Mesothelial cell of epicardium (in vitro differentiated cells): Measurements from ENCODE around the gene RBM20. TPM values are rescaled to one million over a fixed set of nuclear protein-coding genes. Genes with fewer than 3 reads are reported as not detected.

Experiments
- DNase-seq, 2 experiments: peaks; one replicate each; pipeline ENCODE4 v3.0.0; 2021; ENCODE audit warnings: low spot score in 2 of 2; ENCODE audit not compliant: unreplicated experiment in 2 of 2
- H3K27ac Mint-ChIP-seq: 2 replicates; pipeline ENCODE4 v1.8.0; 2021; ENCODE audit warnings: mixed read lengths
- H3K27me3 Mint-ChIP-seq: 2 replicates; pipeline ENCODE4 v1.8.0; 2021; ENCODE audit warnings: low read depth, mixed read lengths
- H3K36me3 Mint-ChIP-seq: 2 replicates; pipeline ENCODE4 v1.8.0; 2021; ENCODE audit warnings: mixed read lengths
- H3K4me1 Mint-ChIP-seq: 2 replicates; pipeline ENCODE4 v1.8.0; 2021; ENCODE audit warnings: mixed read lengths
- H3K4me3 Mint-ChIP-seq: 2 replicates; pipeline ENCODE4 v1.8.0; 2021; ENCODE audit warnings: mild to moderate bottlenecking, moderate library complexity, mixed read lengths
- H3K9me3 Mint-ChIP-seq: 2 replicates; pipeline ENCODE4 v1.8.0; 2021; ENCODE audit warnings: mixed read lengths
- CTCF ChIP-seq: fragments of 200-600 bp; sonication (generic); IDR thresholded peaks from one replicate; pipeline ENCODE4 v1.5.0; 2021; ENCODE audit warnings: antibody characterized with exemption; ENCODE audit not compliant: unreplicated experiment
- total RNA-seq: library from RNA; stranded (reverse); gene quantifications from 3 replicates; pipeline ENCODE4 v1.2.1, GENCODE V29; 2021

Gene RBM20
- total RNA-seq, 1 donor from 2014 or later = 23.3 TPM

GRCh38 chr10:110686949-110687348 is 42.8 kb downstream of the RBM20 start:
- H3K36me3 Mint-ChIP-seq = peaks cover 16% of the 10 kb centered on the region
- H3K27me3 Mint-ChIP-seq = no peaks in the 10 kb centered on the region
- no peak overlapping the region for H3K27ac Mint-ChIP-seq
- DNase-seq = no peak
- peaks cover 16% of the 10 kb centered on the region for H3K9me3 Mint-ChIP-seq
- H3K4me3 Mint-ChIP-seq = no peak overlapping the region
- H3K4me1 Mint-ChIP-seq = peaks cover 13% of the 10 kb centered on the region
- TF ChIP-seq CTCF = no peak

GRCh38 chr10:110687400-110687799 is 43.3 kb downstream of the RBM20 start:
- Mint-ChIP-seq H3K4me1 (peaks cover 13% of the 10 kb centered on the region), H3K9me3 (peaks cover 20% of the 10 kb centered on the region), H3K36me3 (peaks cover 17% of the 10 kb centered on the region), H3K27me3 (no peaks in the 10 kb centered on the region), H3K27ac (no peak overlapping the region), H3K4me3 (no peak overlapping the region)
- no peak for DNase-seq
- no peak for TF ChIP-seq CTCF

GRCh38 chr10:110691139-110691538 is 47.0 kb downstream of the RBM20 start:
- TF ChIP-seq CTCF = no peak
- H3K27me3 Mint-ChIP-seq = no peaks in the 10 kb centered on the region
- peaks cover 31% of the 10 kb centered on the region for H3K9me3 Mint-ChIP-seq
- H3K27ac Mint-ChIP-seq = no peak overlapping the region
- H3K36me3 Mint-ChIP-seq = peaks cover 22% of the 10 kb centered on the region
- H3K4me1 Mint-ChIP-seq = peaks cover 4% of the 10 kb centered on the region
- H3K4me3 Mint-ChIP-seq = no peak overlapping the region
- no peak for DNase-seq

- Mint-ChIP-seq H3K4me3 (no peak overlapping the region), H3K27ac (no peak overlapping the region), H3K27me3 (no peaks in the 10 kb centered on the region), H3K4me1 (peaks cover 4% of the 10 kb centered on the region), H3K9me3 (peaks cover 31% of the 10 kb centered on the region), H3K36me3 (peaks cover 22% of the 10 kb centered on the region)
- no peak for DNase-seq
- no peak for TF ChIP-seq CTCF
These were observed 50.1 kb downstream of the RBM20 start for GRCh38 chr10:110694263-110694662.

GRCh38 chr10:110694820-110695538 is 50.8 kb downstream of the RBM20 start:
- no peak for TF ChIP-seq CTCF
- peaks cover 22% of the 10 kb centered on the region for H3K36me3 Mint-ChIP-seq
- no peak overlapping the region for H3K27ac Mint-ChIP-seq
- peaks cover 31% of the 10 kb centered on the region for H3K9me3 Mint-ChIP-seq
- DNase-seq = no peak
- H3K27me3 Mint-ChIP-seq = no peaks in the 10 kb centered on the region
- no peak overlapping the region for H3K4me3 Mint-ChIP-seq
- H3K4me1 Mint-ChIP-seq = peaks cover 6% of the 10 kb centered on the region
